Fibroblast of skin of right quadriceps (primary cell): ENCODE measurements around the gene TBX2.

ENCODE experiments used
- DNase-seq: peaks from one replicate; pipeline ENCODE4 v3.0.0-alpha.2; 2013

The TBX2 gene

DNA sequence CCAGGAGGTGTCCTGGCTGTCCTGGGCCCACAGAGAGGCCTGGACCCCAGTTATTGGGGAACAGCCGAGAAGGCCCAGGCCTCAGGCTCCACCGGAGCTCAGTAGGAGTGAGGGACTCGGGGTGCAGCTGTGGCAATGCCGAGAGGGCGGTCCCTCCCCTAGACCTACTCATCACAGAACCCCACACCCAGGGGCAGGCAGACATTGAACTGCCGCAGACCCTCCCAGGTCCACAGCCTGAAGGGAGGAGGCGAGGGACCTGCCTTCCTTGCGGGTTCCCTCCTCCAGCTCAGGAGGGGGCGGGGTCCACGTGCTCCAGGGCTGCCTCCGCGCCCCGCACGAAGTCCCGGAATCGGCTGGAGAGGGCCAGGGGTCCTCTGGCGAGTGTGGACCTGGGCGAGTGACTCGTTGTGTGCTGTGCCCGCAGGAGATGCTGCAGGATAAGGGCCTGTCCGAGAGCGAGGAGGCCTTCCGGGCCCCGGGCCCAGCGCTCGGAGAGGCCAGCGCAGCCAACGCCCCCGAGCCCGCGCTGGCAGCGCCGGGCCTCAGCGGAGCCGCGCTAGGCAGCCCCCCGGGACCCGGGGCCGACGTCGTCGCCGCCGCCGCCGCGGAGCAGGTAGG is 56.5 kb downstream of the TBX2 start:
- DNase-seq = no peak

DNA sequence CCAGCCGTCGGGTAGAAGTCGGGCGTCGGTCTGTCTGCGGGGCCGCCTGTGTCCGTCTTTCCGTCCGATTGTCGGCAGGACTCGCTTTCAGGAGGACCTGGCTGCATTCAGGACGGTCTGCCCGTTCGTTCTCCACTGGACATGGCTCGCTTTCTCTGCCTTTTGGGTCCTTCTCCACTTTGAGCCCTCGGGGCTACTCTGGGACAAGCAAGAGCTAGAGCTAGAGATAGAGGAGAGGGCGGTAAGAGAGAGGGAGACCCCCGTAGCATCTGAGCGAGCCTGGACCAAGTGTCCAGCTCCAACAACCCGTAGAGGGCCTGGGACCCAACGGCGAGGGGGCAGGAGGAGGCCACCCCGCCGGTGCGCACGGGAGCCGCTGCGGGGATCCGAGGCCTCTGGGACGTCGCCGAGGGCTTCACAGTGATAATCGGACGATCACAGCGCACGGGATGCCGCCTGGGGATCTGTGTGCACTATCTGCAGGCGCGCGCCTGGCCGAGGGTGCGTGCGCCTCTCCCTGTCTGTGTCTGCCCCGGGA is 57.1 kb downstream of the TBX2 start:
- no peak for DNase-seq

DNA sequence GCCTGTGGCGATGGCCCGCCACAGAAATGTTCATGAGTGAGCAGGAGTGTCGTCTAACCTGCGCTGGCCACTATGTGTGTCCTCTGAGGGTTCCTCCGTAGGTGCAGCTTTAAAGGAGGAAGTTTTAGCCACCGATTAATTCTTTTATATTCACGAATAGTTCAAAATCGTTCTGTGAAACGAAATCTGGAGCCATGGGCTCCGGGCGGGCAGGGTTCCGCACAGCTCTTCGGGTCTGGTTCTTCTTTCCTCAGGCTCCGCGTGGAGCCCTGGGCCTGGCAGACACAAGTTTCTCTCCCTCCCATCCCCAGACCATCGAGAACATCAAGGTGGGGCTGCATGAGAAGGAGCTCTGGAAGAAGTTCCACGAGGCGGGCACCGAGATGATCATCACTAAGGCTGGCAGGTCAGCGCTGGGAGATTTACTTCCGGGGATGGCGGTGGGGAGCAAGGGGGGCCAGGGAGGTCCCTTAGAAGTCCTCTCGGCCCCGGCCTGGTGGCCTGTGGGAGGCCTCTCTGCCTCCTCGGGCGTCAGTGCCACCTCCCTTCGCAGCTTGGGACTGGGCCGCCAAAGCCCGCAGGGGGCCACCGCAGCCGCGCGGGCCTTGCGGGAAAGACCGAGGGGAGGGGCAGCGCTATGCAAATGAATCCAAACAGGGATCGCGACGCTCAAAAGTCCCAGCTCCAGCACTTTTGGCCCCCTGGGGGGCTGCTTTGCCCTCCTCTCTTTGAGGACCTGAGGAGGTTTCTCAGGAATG is 57.8 kb downstream of the TBX2 start:
- DNase-seq = no peak

DNA sequence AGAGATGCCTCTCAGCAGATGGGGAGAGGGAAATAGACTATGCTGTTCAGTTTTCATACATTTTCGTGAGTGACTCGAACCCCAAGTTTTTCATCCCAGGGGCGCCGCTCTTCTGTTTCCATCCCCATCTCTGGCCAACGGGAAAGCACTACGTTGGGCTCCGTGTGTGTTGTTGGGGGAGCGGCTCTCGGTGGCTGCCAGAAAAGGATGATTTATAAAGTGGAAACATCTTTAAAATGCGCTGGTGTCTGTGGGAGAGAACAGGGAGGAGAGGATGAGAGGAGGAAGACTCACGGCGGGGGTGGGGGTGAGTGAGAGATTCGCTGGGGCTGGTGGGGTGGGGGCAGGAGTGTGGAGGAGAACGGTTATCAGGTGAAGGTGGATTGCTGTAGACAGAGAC is 58.4 kb downstream of the TBX2 start:
- no peak for DNase-seq

GRCh38 chr17:61458421-61459141 is 58.9 kb downstream of the TBX2 start:
- DNase-seq = no peak
